HUES6 (cell line): Measurements from ENCODE around the gene PTPRM.

ENCODE experiments used
- H3K27ac ChIP-seq: 2 replicates; pipeline ENCODE4 v1.7.0; 2013; ENCODE audit warnings: low read depth, mild to moderate bottlenecking, low read length, inconsistent platforms
- H3K27me3 ChIP-seq: 2 replicates; pipeline ENCODE4 v1.6.1; 2013; ENCODE audit warnings: low read length; ENCODE audit not compliant: control insufficient read depth, insufficient read depth
- H3K36me3 ChIP-seq: 2 replicates; pipeline ENCODE4 v1.6.1; 2013; ENCODE audit warnings: low read length; ENCODE audit not compliant: control insufficient read depth, insufficient read depth
- H3K4me1 ChIP-seq: 2 replicates; pipeline ENCODE4 v1.6.1; 2013; ENCODE audit warnings: low read length; ENCODE audit not compliant: control insufficient read depth, insufficient read depth
- H3K4me3 ChIP-seq: 2 replicates; pipeline ENCODE4 v1.5.1; 2013; ENCODE audit warnings: low read depth, low read length
- H3K9ac ChIP-seq: one replicate; pipeline ENCODE4 v1.6.1; 2013; ENCODE audit warnings: mild to moderate bottlenecking, low read length
- H3K9me3 ChIP-seq: 2 replicates; pipeline ENCODE4 v1.6.1; 2013; ENCODE audit warnings: low read depth, low read length; ENCODE audit not compliant: control insufficient read depth, insufficient read depth

Gene PTPRM

DNA sequence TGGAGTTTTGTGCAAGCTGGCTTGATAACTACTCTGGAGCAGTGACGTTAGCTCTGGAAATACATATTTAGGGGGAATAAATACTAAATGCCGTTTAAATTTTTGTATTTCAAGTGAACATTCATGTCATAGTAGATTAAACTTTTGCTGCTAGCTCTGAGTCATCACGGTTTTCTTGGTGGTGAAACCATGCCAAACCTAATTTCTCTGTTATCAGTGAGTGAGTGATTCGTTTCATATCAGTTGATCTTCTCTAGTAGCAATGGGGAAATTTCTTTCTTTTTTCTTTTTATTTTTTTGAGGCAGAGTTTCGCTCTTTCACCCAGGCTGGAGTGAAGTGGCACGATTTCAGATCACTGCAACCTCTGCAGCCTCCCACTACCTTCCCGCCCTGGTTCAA, 211.1 kb downstream of the PTPRM start:
- Histone ChIP-seq H3K4me3 (no peak overlapping the region), H3K9ac (no peak overlapping the region), H3K27ac (no peak overlapping the region), H3K4me1 (no peaks in the 10 kb centered on the region), H3K36me3 (no peaks in the 10 kb centered on the region), H3K9me3 (no peaks in the 10 kb centered on the region), H3K27me3 (no peaks in the 10 kb centered on the region)

DNA sequence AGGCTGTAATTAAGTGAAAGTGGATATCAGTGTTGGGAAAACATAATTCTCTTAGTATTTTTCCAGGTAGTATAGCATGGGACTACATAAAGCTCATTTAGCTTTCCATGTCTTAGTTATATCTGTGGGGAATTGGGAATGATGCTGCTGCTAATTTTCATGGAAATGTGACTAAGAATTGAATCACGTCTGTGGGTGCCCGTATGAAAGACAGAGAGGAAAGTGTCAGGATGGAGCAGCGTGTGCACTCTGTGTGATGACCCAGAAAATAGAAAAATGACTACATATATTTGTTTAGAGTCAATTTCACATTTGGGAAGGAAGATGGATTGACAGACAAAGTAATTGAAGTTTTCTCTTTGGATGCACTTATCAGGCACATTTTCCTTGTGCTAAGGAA, 212.1 kb downstream of the PTPRM start:
- no peaks in the 10 kb centered on the region for H3K36me3 ChIP-seq
- H3K27me3 ChIP-seq = no peaks in the 10 kb centered on the region

DNA sequence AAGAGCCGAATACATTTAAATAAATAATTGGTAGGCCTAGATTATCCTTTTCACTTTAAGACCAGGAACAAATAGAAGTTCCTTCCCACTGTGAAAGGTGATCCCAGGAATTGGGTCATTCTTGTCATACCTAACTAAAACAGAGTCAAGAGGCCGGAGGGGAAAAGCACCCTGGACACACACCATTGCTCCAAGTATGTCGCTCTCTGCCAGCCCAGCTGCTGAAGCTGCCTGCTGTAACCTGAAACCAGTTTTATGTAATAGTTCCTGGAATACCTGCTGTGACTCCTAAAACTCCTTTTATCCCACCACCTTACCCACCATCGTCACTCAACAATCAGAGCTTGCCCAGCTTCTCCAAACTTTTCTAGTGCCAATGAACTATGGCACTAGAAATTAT, 217.1 kb downstream of the PTPRM start:
- Histone ChIP-seq H3K4me3 (no peak overlapping the region), H3K27ac (no peak overlapping the region), H3K4me1 (peaks cover 5% of the 10 kb centered on the region; the same call in 1 of the 2 replicates), H3K9ac (no peak overlapping the region), H3K36me3 (no peaks in the 10 kb centered on the region), H3K27me3 (no peaks in the 10 kb centered on the region), H3K9me3 (0 out of 2 replicates have a peak, but pooled peaks cover 7% of the 10 kb centered on the region)

More for the DNA sequence above, 212.1 kb downstream of the PTPRM start:
- Histone ChIP-seq H3K9ac (no peak overlapping the region), H3K27ac (no peak overlapping the region), H3K4me3 (no peak overlapping the region), H3K9me3 (0 out of 2 replicates have a peak, but pooled peaks cover 2% of the 10 kb centered on the region), H3K4me1 (no peaks in the 10 kb centered on the region)

DNA sequence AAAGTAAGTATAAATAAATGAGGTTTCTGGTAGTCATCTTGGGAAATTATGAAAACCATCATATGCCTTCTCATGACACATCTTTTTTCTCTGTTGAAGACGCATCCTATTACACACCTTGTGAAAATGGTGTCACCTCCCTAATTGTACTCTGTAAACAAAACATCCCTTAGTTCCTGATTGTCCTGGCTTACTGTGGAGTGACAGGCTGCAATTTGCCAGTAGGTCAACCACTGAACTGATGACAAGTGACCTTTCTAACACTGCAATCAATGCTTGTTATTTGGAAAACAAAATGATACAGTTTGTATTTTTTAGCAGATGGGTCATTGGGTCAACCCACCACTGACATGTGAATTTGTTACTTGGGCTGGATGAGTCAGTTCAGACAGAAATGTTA, 219.5 kb downstream of the PTPRM start:
- Histone ChIP-seq H3K9ac (no peak overlapping the region), H3K4me1 (peaks cover 16% of the 10 kb centered on the region)

DNA sequence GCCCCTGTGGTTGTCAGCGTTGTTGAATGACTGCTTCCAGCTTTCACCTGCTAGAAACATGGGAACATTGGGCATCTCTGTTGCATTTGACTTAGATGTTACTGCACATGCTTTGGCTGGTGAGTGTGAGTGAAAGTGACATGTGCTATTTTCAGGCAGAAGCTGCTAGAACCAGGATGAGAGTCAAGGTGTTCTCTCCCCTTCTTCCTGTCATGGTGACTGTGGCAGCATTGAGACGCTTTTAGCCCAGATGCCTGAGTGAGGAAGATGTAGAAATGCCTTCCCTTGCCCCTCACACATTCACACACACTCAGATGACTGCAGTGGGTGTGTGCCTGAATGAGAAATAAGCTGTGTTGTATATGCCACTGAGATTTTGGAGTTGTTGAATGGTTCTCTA, 220.2 kb downstream of the PTPRM start:
- no peak overlapping the region for H3K9ac ChIP-seq
- H3K9me3 ChIP-seq = 0 out of 2 replicates have a peak, but pooled peaks cover 7% of the 10 kb centered on the region
- no peaks in the 10 kb centered on the region for H3K36me3 ChIP-seq
- no peaks in the 10 kb centered on the region for H3K27me3 ChIP-seq
- H3K4me3 ChIP-seq = no peak overlapping the region
- H3K4me1 ChIP-seq = peaks cover 16% of the 10 kb centered on the region
- no peak overlapping the region for H3K27ac ChIP-seq

More for the DNA sequence above, 219.5 kb downstream of the PTPRM start:
- H3K27ac ChIP-seq = no peak overlapping the region
- H3K4me3 ChIP-seq = no peak overlapping the region
- 0 out of 2 replicates have a peak, but pooled peaks cover 7% of the 10 kb centered on the region for H3K9me3 ChIP-seq
- H3K27me3 ChIP-seq = no peaks in the 10 kb centered on the region
- H3K36me3 ChIP-seq = no peaks in the 10 kb centered on the region

DNA sequence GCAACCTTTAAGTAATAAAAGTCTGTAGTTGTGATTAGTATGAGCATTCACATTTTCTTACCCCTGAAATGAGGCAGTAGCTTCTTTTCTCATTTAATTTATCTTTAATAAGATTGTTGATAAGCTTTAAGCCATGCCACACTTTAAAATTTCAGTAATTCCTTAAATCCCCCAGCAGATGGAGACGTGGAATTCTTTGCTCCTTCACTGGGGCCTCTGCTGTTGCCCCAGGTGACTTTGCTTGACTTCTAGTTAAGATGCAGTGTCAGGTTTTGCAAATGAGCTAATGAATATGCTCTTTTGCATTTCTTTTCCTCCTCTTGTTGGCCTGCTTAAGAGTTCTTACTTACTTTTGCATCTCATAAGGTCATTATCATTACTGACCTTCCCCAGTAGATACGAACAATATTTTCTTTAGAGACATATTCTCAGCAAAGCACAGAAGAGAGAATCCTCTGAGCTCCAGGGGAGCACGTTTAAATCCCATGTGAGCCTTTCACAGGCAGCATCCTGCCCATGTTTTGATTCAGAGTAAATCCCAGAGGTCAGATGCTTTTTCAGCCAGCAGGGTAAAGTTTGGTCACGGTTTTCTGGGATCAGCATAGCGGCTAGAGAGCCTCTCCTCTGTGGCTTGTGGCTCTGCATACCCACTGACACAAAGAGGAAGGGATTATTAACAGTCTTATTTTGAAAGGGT, 222.9 kb downstream of the PTPRM start:
- Histone ChIP-seq H3K9ac (no peak overlapping the region), H3K27ac (peak overlapping the region; percentile 32; the same call in 1 of the 2 replicates), H3K4me3 (peak overlapping the region; percentile 33), H3K27me3 (no peaks in the 10 kb centered on the region), H3K36me3 (no peaks in the 10 kb centered on the region), H3K4me1 (peaks cover 11% of the 10 kb centered on the region), H3K9me3 (no peaks in the 10 kb centered on the region)

DNA sequence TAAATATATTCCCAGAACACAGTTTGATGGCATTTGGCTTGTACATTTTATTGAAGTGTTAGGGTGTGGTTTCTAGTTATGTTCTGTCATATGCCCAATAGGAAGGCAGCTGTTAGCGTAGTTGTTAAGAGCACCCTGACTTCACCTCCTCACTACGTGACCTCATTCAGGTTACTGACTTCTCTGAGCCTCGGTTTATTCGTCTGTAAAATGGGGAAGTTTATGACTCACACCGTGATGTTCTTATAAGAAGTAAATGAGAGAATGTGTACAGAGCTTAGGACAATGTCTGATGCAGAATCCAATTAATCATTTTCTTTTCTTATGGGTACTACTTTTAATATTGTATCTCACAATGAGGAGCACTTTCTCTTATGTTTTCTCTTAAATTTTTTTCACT, 226.0 kb downstream of the PTPRM start:
- Histone ChIP-seq H3K9me3 (no peaks in the 10 kb centered on the region), H3K4me1 (peaks cover 11% of the 10 kb centered on the region), H3K27ac (no peak overlapping the region), H3K9ac (no peak overlapping the region), H3K36me3 (no peaks in the 10 kb centered on the region), H3K4me3 (no peak overlapping the region), H3K27me3 (no peaks in the 10 kb centered on the region)

DNA sequence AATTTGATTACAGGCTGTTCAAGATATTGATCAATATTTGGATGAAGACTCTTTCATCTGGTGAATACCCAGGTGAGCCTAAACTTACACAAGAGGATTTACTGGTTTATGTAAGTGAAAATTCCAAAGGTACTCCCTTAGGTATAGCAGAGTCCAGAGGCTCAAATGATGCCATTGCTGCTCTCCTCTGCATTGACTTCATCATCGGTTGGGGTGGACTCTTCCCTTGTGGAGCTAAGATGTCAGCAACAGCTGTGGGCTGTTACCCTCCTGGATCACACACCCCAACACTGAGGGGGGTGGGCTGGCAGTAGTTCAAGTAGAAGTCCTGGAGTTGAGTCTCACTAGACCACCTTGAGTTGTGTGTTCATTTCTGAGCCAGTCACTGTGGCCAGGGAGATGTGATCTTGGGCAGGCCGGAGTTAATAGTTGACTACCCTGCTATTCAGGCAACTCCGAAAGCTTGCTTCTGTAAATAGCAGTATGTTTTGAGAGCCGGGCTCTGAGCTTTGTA, 236.9 kb downstream of the PTPRM start:
- H3K9me3 ChIP-seq = no peaks in the 10 kb centered on the region
- H3K27me3 ChIP-seq = no peaks in the 10 kb centered on the region
- no peak overlapping the region for H3K27ac ChIP-seq
- H3K36me3 ChIP-seq = no peaks in the 10 kb centered on the region
- H3K4me3 ChIP-seq = no peak overlapping the region
- no peak overlapping the region for H3K9ac ChIP-seq
- no peaks in the 10 kb centered on the region; the same call in 1 of the 2 replicates for H3K4me1 ChIP-seq

DNA sequence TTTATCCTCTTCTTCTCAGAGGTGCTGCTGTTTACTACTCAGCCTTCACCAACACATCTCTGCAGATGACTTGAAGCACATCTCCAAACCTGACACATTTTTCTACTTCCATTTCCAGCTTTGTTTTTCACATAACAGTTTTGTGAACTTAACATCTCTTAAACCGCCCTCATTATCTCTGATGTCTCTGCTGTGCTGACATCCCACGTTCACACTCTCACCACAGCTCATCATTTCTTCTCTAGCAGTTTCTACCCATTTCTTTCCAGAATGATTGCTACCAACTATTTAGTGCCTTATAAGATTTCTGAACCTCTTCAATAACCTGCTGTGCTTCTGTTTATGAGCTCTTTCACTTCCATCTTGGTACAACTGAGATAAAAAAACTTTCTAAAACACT, 238.0 kb downstream of the PTPRM start:
- no peaks in the 10 kb centered on the region for H3K36me3 ChIP-seq
- no peak overlapping the region for H3K9ac ChIP-seq
- no peaks in the 10 kb centered on the region for H3K27me3 ChIP-seq
- H3K9me3 ChIP-seq = no peaks in the 10 kb centered on the region
- no peak overlapping the region for H3K4me3 ChIP-seq
- no peak overlapping the region for H3K27ac ChIP-seq
- peaks cover 6% of the 10 kb centered on the region for H3K4me1 ChIP-seq

DNA sequence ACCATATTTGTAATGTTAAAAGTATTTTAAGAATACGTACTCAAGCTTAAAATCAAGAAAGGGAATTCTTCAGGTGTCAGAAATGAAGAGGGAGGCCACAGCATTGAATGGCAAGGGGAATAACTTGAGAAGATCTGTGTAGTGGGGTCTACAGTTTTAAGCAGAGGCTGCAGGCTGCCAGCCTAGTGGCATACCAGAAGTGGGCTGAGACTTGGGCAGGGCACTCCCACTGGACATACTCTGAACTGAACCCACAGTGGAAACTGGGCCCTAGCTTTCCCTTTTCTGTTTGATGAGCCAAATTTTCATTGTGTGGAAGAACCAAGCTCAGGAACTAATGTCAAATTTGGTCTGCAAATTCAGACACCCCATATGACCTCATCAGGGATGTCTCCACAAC, 238.8 kb downstream of the PTPRM start:
- H3K36me3 ChIP-seq = no peaks in the 10 kb centered on the region
- H3K27me3 ChIP-seq = no peaks in the 10 kb centered on the region
- no peak overlapping the region for H3K4me3 ChIP-seq
- H3K4me1 ChIP-seq = peaks cover 6% of the 10 kb centered on the region
- H3K9ac ChIP-seq = no peak overlapping the region
- no peak overlapping the region for H3K27ac ChIP-seq
- H3K9me3 ChIP-seq = no peaks in the 10 kb centered on the region

DNA sequence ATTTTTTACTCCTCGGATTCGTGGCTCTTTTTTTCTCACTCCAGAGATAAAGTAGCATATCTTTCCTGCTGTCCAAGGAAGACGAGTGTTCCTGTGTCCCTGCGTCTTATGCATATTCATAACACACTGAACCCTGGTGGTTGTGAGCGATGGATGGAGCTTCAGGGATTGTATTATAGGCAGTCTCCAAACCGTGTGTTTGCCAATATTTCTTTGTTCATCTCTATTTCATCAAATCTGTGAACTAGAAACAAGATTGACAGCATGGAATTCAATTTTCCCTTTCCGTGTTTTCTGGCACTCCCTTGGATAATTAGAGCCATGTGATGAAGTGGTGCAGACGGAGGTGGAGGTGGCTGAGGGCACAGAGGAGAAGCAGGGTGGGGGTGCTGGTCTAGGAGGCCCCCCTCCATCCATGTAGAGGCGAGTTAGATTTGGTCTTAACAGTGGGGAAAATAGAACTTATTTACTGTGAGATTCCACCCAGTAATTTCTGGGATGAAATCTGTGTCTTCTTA, 240.9 kb downstream of the PTPRM start:
- no peaks in the 10 kb centered on the region for H3K36me3 ChIP-seq
- H3K9me3 ChIP-seq = 0 out of 2 replicates have a peak, but pooled peaks cover 3% of the 10 kb centered on the region
- no peak overlapping the region for H3K27ac ChIP-seq

More for the DNA sequence above, 240.9 kb downstream of the PTPRM start:
- H3K9ac ChIP-seq = no peak overlapping the region
- H3K4me3 ChIP-seq = no peak overlapping the region
- H3K4me1 ChIP-seq = peaks cover 6% of the 10 kb centered on the region
- H3K27me3 ChIP-seq = no peaks in the 10 kb centered on the region
